Prostate gland (tissue), 2 donors: ENCODE results near the gene C17orf50. TPM values are rescaled to one million over a fixed set of nuclear protein-coding genes. Genes with fewer than 3 reads are reported as not detected.

Experiments used
- DNase-seq: peaks from one replicate; pipeline ENCODE4 v3.0.0-alpha.2; 2019; ENCODE audit warnings: low spot score
- H3K27ac ChIP-seq, 2 donors: fragments of 200-600 bp; sonication (generic); 2 replicates each; pipeline ENCODE4 v1.5.1; 2017 to 2019
- H3K27me3 ChIP-seq: fragments of 200-600 bp; sonication (generic); replicated peaks from 2 replicates; pipeline ENCODE4 v1.5.1; 2019; ENCODE audit not compliant: insufficient read depth
- H3K36me3 ChIP-seq, 2 donors: fragments of 200-600 bp; sonication (generic); 1 replicate in 1 of 2; 2 replicates in 1 of 2; pipeline versions ENCODE4 v1.5.1 to v1.8.1; 2017 to 2019
- H3K4me1 ChIP-seq: fragments of 200-600 bp; sonication (generic); replicated peaks from 2 replicates; pipeline ENCODE4 v1.5.1; 2019
- H3K4me3 ChIP-seq, 2 donors: fragments of 200-600 bp; sonication (generic); 2 replicates each; pipeline ENCODE4 v1.5.1; 2017 to 2019
- H3K9me3 ChIP-seq: fragments of 200-600 bp; sonication (generic); 2 replicates; pipeline ENCODE4 v1.5.1; 2017
- CTCF ChIP-seq, 4 experiments: fragments of 200-600 bp in 2 of 4; fragments of 450-650 bp in 2 of 4; sonication (generic) in 2 of 4; IDR thresholded peaks; 1 replicate in 3 of 4; 2 replicates in 1 of 4; pipeline ENCODE4 v1.5.1; 2016 to 2019; ENCODE audit warnings: antibody characterized with exemption in 4 of 4, mild to moderate bottlenecking in 2 of 4, moderate library complexity in 2 of 4
- POLR2A ChIP-seq: fragments of 450-650 bp; IDR thresholded peaks from one replicate; pipeline ENCODE4 v1.6.1; 2016; ENCODE audit warnings: antibody characterized with exemption, mild to moderate bottlenecking
- POLR2AphosphoS5 ChIP-seq: sonication (generic); formaldehyde crosslinking; IDR thresholded peaks from one replicate; pipeline ENCODE4 v1.6.1; 2017; ENCODE audit warnings: antibody characterized with exemption
- WGBS: methylation state at CpG from one replicate; pipeline ENCODE4 v1.1.5; 2018; 5-methylcytosine and 5-hydroxymethylcytosine counted together
- intact Hi-C: fragments of 100-400 bp; cut with DNase I; formaldehyde crosslinking; loops from one replicate; pipeline ENCODE4 v1.14.2; 2022
- total RNA-seq, 2 donors: library from RNA; depleted of rRNA; stranded (reverse); fragments of >200 nt; gene quantifications; one replicate each; pipeline ENCODE4 v1.1.0, GENCODE V29; 2016

C17orf50 gene
- total RNA-seq, 2 donors from 2014 or later = 15.8 TPM; not detected in 1

GRCh38 chr17:35796942-35797341, 36.3 kb downstream of the C17orf50 start:
- TF ChIP-seq POLR2AphosphoS5 (no peak), POLR2A (no peak), CTCF (IDR thresholded peaks at IDR 0.05) (no peak)
- Histone ChIP-seq H3K27ac (no peak overlapping the region), H3K4me3 (no peak overlapping the region), H3K9me3 (no peaks in the 10 kb centered on the region), H3K4me1 (peaks cover 7% of the 10 kb centered on the region), H3K27me3 (no peaks in the 10 kb centered on the region), H3K36me3 (no peaks in the 10 kb centered on the region)
- no peak for DNase-seq
- WGBS = 100% methylated on average over 1 of the region's 1 CpG
- intact Hi-C loops = no loop called here

DNA sequence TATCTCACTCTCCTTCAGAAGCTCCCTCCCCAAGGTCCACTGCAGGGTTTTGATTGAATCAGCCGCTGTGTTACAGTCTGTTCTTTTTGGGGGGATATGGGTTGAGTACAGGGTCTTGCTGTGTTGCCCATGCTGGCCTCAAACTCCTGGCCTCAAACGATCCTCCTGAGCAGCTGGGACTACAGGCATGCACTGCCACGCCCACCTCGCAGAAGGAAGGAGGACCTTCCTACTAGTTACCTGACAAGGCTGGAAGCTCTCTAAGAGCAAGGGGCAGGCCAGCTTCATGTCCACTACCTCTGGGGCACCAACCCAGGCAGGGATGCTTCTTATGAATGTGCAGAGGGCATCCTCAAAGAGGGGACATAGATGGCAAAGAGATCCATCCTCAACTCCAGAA, 36.7 kb downstream of the C17orf50 start:
- H3K4me1 ChIP-seq = peaks cover 7% of the 10 kb centered on the region
- no peak for DNase-seq
- no peak overlapping the region for H3K4me3 ChIP-seq
- WGBS = 62% methylated on average over 4 of the region's 4 CpGs
- no peaks in the 10 kb centered on the region for H3K27me3 ChIP-seq
- intact Hi-C loops = no loop called here
- no peaks in the 10 kb centered on the region for H3K36me3 ChIP-seq
- TF ChIP-seq POLR2A = no peak
- no peak for TF ChIP-seq CTCF (IDR thresholded peaks at IDR 0.05)
- TF ChIP-seq POLR2AphosphoS5 = no peak
- H3K9me3 ChIP-seq = no peaks in the 10 kb centered on the region
- H3K27ac ChIP-seq = no peak overlapping the region

DNA sequence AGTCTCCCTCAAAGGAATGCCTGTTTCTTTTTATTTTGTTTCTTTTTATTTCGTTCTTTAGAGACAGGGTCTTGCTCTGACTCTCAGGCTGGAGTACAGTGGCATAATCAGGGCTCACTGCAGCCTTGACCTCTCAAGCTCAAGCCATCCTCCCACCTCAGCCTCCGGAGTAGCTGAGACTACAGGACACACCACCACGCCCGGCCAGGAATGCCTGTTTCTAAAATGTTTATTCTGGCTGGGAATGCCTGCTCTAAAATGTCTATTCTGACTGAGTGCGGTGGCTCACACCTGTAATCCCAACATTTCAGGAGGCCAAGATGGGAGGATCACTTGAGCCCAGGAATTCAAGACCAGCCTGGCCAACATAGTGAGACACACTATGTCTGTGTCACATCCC, 37.2 kb downstream of the C17orf50 start:
- no peak for DNase-seq
- Histone ChIP-seq H3K9me3 (no peaks in the 10 kb centered on the region), H3K36me3 (no peaks in the 10 kb centered on the region), H3K27me3 (no peaks in the 10 kb centered on the region), H3K4me1 (peaks cover 7% of the 10 kb centered on the region), H3K27ac (no peak overlapping the region), H3K4me3 (no peak overlapping the region)
- intact Hi-C loops = no loop called here
- 75% methylated on average over 5 of the region's 5 CpGs for WGBS
- TF ChIP-seq POLR2AphosphoS5 = no peak
- no peak for TF ChIP-seq POLR2A
- TF ChIP-seq CTCF (IDR thresholded peaks at IDR 0.05) = no peak

DNA sequence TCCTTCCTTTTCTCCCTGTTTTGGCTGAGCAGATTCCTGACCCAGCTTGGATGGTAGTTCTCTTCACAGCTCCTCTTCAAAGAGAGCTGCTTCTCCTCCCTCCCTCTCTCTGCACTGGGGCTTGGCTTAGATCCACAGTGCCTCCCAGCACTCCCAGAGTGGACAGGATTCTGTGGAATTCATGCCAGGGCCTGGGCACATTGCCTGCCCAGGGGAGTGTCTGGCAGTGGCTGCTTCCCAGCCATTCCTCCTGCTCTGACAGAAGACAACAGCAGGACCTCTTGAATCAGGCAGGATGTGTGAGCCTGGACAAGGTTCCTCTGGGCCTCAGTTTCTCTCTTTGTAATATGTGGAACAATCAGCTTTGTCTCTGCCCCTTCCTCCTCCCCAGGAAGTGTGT, 39.3 kb downstream of the C17orf50 start:
- H3K4me3 ChIP-seq = no peak overlapping the region
- intact Hi-C loops = no loop called here
- TF ChIP-seq POLR2A = no peak
- no peak for TF ChIP-seq CTCF (IDR thresholded peaks at IDR 0.05)
- TF ChIP-seq POLR2AphosphoS5 = peak; percentile 93
- H3K36me3 ChIP-seq = no peaks in the 10 kb centered on the region
- H3K9me3 ChIP-seq = no peaks in the 10 kb centered on the region
- peak overlapping the region in 1 of 2 donors; percentile 34 for H3K27ac ChIP-seq
- peaks cover 7% of the 10 kb centered on the region for H3K4me1 ChIP-seq
- peak; percentile 94 for DNase-seq
- H3K27me3 ChIP-seq = no peaks in the 10 kb centered on the region

DNA sequence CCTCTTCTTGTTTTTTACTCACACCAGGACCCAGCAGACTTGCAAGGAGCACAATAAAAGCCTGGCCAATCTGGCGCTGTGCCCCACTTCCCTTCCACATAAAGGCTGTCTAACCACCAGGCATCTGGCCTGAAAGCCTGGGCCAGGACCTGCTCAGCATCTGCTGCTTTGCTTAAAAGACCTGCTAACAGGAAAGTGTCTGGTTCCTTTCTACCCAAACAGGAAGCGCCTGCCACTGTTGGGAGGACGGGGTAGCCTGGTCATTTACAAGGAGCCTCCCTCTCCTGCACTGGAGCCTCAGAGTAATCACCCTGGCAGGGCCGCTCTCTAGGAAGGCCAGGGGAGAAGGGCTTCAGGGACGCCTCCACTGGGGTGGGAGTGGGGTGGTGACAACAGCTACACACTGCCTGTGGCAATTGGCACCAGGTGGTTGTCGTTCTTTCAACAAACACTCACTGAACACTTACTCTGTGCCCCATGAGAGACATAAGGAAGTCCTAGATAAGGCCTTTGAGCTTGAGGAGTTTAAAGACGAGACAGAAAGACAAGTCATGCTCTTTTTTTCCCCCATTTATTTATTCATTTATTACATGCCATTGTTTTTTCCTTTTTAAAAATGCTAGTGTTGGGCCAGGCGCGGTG, 41.0 kb downstream of the C17orf50 start:
- peak; percentile 82 for DNase-seq
- Histone ChIP-seq H3K36me3 (no peaks in the 10 kb centered on the region), H3K27me3 (no peaks in the 10 kb centered on the region), H3K9me3 (no peaks in the 10 kb centered on the region), H3K4me1 (peaks cover 7% of the 10 kb centered on the region), H3K27ac (peak overlapping the region in 1 of 2 donors; percentile 37), H3K4me3 (no peak overlapping the region)
- 41% methylated on average over 9 of the region's 9 CpGs for WGBS
- no peak for TF ChIP-seq POLR2A
- TF ChIP-seq POLR2AphosphoS5 = peak; percentile 46
- no peak for TF ChIP-seq CTCF (IDR thresholded peaks at IDR 0.05)
- intact Hi-C loops = no loop called here
